HG03045 (cell line): ENCODE data around the gene GZMH.
"Not testable (repeated sequence)": the region's sequence is repeated elsewhere in the genome, so short reads cannot be mapped to it uniquely, and the experiment has no call there.

Experiments
- ATAC-seq: cut with Tn5 transposase; IDR thresholded peaks from one replicate; pipeline ENCODE4 v1.9.1; 2021; ENCODE audit warnings: mild to moderate bottlenecking, moderate library complexity; ENCODE audit not compliant: unreplicated experiment

Gene GZMH

GRCh38 chr14:24609655-24610344, at the start of gene GZMH:
Gene GZMH, minus strand, starts transcription at chr14:24609685. Its CDS starts 72 bp downstream, at chr14:24609613.
- ATAC-seq: no peak

- ATAC-seq: not testable (repeated sequence)
These were observed 38.9 kb upstream of the GZMH start for GRCh38 chr14:24648361-24648760.

GRCh38 chr14:24639905-24640304, 30.4 kb upstream of the GZMH start:
- ATAC-seq: no peak

- no peak for ATAC-seq
These were observed 29.8 kb upstream of the GZMH start for GRCh38 chr14:24639270-24639669.

- ATAC-seq: no peak
These were observed 24.7 kb upstream of the GZMH start, which contains the start of gene GZMB for GRCh38 chr14:24634158-24634557. Gene GZMB, minus strand, starts transcription at chr14:24634190. Its CDS starts 30 bp downstream, at chr14:24634160.

GRCh38 chr14:24633353-24633752, 23.9 kb upstream of the GZMH start:
- ATAC-seq: no peak

- no peak for ATAC-seq
These were observed 23.3 kb upstream of the GZMH start for GRCh38 chr14:24632761-24633160.

GRCh38 chr14:24632336-24632735, 22.9 kb upstream of the GZMH start:
- no peak for ATAC-seq

- ATAC-seq: no peak
These were observed 22.4 kb upstream of the GZMH start for GRCh38 chr14:24631749-24632335.

GRCh38 chr14:24630872-24631477, 21.5 kb upstream of the GZMH start:
- no peak for ATAC-seq

GRCh38 chr14:24630087-24630871, 20.8 kb upstream of the GZMH start:
- no peak for ATAC-seq

GRCh38 chr14:24629521-24629920, 20.0 kb upstream of the GZMH start:
- ATAC-seq: no peak

GRCh38 chr14:24613747-24614146, 4.3 kb upstream of the GZMH start:
- no peak for ATAC-seq

- no peak for ATAC-seq
These were observed 3.8 kb upstream of the GZMH start for GRCh38 chr14:24613241-24613640.

GRCh38 chr14:24612196-24612595, 2.7 kb upstream of the GZMH start:
- ATAC-seq: no peak

GRCh38 chr14:24607635-24608514, 1.6 kb downstream of the GZMH start:
- ATAC-seq: no peak

- no peak for ATAC-seq
These were observed 2.4 kb downstream of the GZMH start for GRCh38 chr14:24607081-24607480.

- ATAC-seq: no peak
These were observed 3.2 kb downstream of the GZMH start for GRCh38 chr14:24606297-24606696.

- ATAC-seq: peak; percentile 72
These were observed 3.9 kb downstream of the GZMH start for GRCh38 chr14:24605435-24606190.

GRCh38 chr14:24597403-24597802, 12.1 kb downstream of the GZMH start:
- ATAC-seq: no peak
